HG03575 (cell line): ENCODE results near the gene GLB1L.

Experiments
- ATAC-seq: cut with Tn5 transposase; IDR thresholded peaks from one replicate; pipeline ENCODE4 v1.9.1; 2021; ENCODE audit not compliant: unreplicated experiment, insufficient number of reproducible peaks, low FRiP score; ENCODE audit errors: extremely low read depth

The GLB1L gene

GRCh38 chr2:219282943-219283581 lies 37.8 kb upstream of the GLB1L start:
- ATAC-seq = no peak

- no peak for ATAC-seq
These were observed 37.1 kb upstream of the GLB1L start for GRCh38 chr2:219282375-219282774.

- ATAC-seq = no peak
These were observed 36.3 kb upstream of the GLB1L start for GRCh38 chr2:219281588-219281987.

- ATAC-seq = no peak
These were observed 35.4 kb upstream of the GLB1L start for GRCh38 chr2:219280651-219281050.

- ATAC-seq = no peak
These were observed 34.8 kb upstream of the GLB1L start for GRCh38 chr2:219279916-219280516.

- ATAC-seq = peak; percentile 77
These were observed 34.1 kb upstream of the GLB1L start, which contains the start of gene DNAJB2 for GRCh38 chr2:219279151-219279915. Gene DNAJB2, plus strand, starts transcription at chr2:219279366. Its CDS starts 468 bp downstream, at chr2:219279834.

- no peak for ATAC-seq
These were observed 33.5 kb upstream of the GLB1L start for GRCh38 chr2:219278655-219279150.

- no peak for ATAC-seq
These were observed 32.7 kb upstream of the GLB1L start for GRCh38 chr2:219277703-219278654.

GRCh38 chr2:219274361-219274921 lies 29.2 kb upstream of the GLB1L start:
- no peak for ATAC-seq

- ATAC-seq = no peak
These were observed 28.7 kb upstream of the GLB1L start for GRCh38 chr2:219273937-219274336.

- ATAC-seq = no peak
These were observed 27.8 kb upstream of the GLB1L start for GRCh38 chr2:219272995-219273394.

GRCh38 chr2:219272356-219272755 lies 27.1 kb upstream of the GLB1L start:
- no peak for ATAC-seq

GRCh38 chr2:219271021-219271420 lies 25.8 kb upstream of the GLB1L start:
- no peak for ATAC-seq

GRCh38 chr2:219270055-219270372 lies 24.8 kb upstream of the GLB1L start:
- ATAC-seq = no peak

GRCh38 chr2:219269362-219270054 lies 24.3 kb upstream of the GLB1L start:
- no peak for ATAC-seq

- no peak for ATAC-seq
These were observed 23.1 kb upstream of the GLB1L start for GRCh38 chr2:219268294-219268693.

GRCh38 chr2:219266886-219267285 lies 21.6 kb upstream of the GLB1L start:
- ATAC-seq = no peak

- no peak for ATAC-seq
These were observed 21.0 kb upstream of the GLB1L start for GRCh38 chr2:219266232-219266631.
